Measurements from ENCODE around the gene HSD17B12.
A peak's percentile ranks its signal among the peaks of the same experiment; 100 is the strongest.
"Not testable (repeated sequence)": the region's sequence is repeated elsewhere in the genome, so short reads cannot be mapped to it uniquely, and the experiment has no call there.

Gene HSD17B12

DNA sequence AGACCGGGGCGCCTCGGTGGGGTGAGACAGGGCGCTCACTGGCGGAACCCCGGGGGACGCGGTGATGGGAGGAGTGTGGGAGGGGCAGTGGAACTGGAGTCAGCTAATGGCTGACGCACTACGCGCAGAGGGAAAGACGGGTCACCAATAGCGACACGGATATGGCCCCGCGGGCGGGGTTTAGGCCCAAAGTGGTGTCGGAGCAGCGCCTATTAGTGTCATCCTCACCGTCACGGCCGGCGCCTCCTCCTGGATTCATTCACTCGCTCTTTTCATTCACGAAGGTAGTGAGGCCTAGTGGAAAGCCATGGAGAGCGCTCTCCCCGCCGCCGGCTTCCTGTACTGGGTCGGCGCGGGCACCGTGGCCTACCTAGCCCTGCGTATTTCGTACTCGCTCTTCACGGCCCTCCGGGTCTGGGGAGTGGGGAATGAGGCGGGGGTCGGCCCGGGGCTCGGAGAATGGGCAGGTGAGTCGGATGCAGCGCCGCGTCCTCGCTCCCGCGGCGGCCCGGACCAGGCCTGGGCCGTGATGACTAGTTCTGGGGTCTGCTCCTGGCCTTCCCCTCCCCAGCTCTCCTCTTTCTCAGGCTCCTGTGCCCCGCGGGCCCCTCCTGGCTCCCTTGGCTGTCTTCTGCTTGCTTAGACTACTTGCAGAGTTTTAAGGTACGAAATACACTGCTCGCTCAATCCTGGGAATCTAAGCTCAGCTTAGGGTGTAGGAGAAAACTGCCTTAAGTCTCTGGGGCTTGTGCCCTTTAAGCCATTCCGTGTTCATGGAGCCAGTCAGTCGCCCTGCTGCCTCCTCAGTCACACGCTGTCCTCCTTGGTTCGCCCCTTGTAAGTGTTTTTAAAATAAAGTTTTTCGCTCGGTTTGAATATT, at the start of gene HSD17B12:
HSD17B12 (plus strand) TSS at position 218 of the 880 bp plus-strand sequence; CDS start at position 308, 90 bp downstream.
- peak; percentile 99 for DNase-seq (ENCODE audit: low spot score)

DNA sequence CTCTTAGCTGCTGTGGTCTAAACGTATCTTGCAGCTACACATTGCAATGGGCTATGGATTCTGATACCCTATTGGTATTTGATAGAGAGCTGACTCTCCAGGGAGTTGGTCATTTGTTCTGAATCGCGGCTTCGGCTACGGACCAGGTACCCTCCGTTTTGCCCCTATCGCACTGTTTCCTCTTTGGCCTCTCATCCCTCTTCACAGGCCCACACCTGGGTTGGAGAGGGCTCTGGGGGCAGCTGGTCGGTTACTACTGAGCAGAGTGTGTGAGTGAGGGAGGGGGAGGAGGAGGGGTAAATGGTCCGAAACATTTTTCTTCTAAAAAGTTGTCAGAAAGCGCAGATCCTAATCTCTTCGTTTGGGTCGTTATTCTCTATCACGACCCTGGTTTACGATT, 48.8 kb upstream of the HSD17B12 start:
- no peak for DNase-seq (ENCODE audit: low spot score)

DNA sequence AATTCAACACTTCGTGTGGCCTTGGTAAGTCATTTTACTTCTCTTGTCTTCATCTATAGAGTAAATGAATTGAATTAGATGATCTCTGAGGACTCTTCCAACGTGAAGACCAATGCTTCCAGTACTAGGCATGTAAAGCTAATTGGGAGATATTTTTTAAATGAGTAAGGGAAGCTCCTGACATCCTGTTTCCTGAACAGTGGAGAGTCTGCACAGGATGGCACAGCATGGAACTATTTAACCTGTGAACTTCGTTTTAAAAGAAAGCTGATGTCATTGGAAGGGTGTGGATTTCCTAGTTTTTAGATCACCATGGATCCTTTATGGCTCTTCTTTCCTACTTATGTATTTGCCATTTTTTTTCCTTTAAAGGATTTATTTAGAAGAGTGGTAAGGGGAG, 48.4 kb upstream of the HSD17B12 start:
- no peak for DNase-seq (ENCODE audit: low spot score)

DNA sequence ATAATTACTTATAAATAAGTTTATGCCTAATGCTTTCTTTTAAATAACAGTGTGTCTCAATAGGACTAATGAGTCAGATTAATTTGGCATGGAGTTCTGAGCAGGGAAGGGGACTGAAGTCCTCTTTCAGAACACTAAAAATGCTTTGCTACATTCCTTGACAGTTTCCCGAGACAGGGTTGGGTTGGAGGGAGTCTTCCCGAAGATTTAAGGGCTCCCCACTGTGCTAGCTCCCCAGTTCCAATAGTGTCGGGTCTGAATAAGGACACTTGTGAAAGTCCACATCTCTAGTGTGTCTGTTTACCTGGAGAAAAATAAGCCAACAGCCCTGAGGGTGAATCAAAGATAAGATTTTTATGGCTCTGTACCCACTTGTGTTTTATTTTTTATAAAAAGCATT, 41.8 kb upstream of the HSD17B12 start:
- DNase-seq (ENCODE audit: low spot score): no peak

DNA sequence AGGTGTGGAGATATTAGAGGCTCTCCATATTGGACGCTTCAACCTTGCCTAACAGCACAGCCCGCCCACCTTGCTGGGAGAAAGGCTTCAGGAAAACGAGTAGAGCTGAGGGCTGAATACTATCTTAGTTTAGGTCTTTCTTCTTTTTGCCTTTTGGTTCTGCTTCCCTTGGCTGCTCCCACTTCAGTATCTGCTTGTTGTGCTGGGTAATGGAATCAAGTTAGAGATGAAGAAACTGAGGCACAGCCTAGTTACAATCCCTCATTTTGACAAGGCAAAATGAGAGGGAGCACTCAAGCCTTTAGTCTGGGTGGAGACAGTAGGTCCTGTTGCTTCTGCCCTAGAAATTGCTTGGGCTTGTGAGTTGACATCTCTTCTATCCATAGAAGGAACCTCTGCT, 41.3 kb upstream of the HSD17B12 start:
- DNase-seq (ENCODE audit: low spot score): no peak

DNA sequence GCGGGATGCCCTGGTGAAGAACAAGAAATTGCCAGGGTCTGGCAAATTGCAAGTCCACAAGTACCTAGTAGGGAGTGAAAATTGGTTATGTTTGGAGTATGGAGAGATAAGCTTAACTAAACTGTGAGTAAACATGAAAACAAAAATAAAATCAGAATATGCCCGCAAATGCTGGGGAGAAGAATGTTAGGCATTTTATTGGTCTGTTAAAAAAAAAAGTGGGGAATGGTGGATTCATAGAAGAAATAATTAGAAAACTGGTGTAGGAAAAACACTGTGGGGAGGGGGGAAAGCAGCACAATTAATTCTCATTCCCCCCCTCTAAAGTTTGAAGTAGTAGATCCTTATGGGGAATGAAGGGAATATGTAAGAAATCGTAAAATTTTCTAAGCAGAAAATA, 40.6 kb upstream of the HSD17B12 start:
- DNase-seq (ENCODE audit: low spot score): no peak

DNA sequence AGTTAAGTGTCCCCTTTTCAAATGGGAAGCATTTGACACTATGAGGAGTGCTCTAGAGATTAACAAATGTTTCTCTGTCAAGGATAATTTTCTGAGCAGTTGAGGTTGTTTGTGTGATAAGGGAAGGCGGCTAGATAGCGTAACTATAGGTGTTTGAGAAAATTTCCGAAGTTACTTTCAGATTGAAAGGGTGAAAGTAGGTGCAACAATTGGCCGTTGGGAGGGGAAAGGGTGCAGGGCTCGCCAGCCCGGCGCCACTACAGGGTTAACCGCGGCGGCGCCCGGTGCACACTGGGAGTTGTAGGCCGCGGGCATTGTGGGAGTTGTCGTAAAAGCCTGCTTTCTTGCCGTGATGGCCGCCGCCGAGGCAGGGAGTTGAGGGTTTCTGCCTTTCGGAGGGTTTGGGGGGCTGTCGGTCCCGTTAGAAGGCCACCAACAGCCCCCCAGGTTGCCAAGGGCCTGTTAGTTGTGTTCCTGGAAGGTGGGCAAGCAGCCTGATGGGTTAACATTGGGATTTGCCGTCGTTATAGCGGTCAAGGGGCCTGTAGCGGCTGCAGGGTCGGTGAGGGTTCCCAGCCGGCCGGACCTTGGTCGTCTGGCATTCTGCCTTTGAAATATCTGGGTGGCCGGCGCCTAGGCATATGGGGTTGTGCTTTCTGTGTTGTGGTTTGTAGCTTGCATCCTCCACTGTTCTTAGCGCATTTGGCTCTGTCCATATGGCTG, 36.5 kb upstream of the HSD17B12 start:
- DNase-seq (ENCODE audit: low spot score): peak; percentile 93

DNA sequence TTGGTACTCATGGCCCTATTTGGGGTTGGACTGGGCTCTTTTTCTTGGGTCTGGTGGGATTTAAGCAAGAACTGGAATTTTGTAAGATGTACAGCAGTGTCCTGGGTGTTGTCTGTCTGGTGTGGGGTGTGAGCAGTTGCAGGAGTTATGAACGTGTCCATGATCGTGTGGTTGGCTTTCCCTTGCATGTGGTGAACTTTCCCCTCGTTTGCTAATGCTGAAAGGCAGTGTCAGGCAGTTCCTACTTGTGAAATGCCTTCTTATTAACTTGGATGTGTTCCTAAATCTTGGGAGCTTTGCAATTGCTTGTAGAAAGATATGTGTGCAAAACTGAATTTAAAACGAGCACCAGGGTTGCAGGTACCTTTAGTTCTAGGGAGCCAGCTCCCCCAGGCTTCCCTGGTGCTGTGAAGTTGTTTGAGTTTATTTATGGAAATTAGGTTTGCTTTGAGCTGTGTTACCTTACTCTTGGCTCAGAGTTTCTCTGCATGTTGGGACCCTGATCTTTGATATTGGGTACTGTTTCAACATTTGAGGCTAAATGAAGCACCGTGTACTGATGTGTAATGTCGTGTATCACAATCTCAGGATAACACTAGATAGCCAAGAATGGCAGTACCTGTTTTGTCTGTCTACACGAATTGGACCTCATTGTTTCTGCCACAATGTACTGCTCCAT, 35.8 kb upstream of the HSD17B12 start:
- no peak for DNase-seq (ENCODE audit: low spot score)

DNA sequence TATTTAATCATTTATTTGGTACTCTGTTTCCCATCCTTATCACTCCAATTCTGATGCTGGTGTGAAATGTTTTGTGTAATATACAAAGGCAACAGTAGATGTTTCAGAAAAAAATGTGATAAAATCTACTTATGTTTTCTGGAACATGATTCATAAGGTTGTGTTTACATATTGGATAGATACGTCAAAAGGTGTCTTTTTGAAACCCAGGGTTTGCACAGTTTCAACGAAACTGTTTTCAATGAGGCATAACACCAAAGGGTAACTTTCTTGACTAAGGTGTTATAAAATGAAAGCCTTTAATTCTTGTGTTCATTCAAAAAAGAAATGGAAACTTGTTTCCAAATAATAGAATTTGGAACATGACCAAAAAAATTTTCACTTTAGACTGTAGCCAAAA, 33.8 kb upstream of the HSD17B12 start:
- DNase-seq (ENCODE audit: low spot score): no peak

DNA sequence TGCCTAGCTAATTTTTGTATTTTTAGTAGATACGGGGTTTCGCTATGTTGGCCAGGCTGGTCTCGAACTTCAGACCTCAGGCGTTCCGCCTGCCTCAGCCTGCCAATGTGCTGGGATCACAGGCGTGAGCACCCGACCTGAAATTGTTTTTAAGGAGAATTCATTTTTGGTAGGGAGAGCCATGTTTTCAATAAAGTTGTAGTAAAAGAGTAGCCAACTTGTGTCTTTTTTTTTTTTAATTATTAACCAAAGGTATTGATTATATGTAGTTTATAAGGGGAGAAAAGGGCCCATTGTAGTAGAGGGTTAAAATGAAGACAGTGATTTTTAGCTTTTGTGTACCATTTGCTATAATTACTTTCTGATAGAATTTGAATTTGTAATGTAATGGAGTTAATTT, 31.6 kb upstream of the HSD17B12 start:
- no peak for DNase-seq (ENCODE audit: low spot score)

DNA sequence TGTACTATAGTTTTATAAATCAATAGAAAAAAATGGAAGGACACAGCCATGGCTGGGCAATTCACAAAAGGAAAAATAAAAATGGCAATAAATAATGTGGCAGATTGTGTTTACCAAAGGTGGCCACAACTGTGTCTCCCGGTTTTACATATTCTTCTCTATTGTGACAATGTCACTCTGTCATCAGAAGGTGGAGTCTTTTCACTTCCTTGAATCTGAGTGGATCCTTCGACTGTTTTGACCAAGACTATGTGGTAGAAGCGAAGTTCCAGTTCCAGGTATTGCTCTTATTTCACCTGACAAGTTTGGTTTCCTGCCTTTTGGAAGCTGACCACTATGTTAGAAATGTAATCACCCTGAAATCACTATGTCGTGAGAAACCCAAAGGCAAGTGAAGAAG, 31.0 kb upstream of the HSD17B12 start:
- DNase-seq (ENCODE audit: low spot score): no peak

DNA sequence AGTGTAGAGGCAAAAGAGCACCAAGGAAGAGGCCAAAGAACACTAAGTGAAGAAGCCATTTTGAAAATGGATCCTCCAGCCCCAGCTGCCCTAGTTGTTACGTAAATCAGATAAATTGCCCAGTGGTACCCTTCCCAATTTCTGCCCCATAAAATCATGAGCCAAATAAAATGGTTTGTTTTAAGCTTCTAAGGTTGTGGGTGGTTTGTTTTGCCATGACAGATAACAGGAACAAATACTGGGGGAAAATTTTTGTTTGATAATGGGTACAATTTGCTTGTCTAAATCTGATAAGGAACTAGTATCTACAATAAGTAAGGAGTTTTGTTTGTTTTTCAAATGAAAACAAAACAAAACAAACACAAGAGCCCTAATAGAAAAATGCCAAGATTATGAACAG, 30.6 kb upstream of the HSD17B12 start:
- DNase-seq (ENCODE audit: low spot score): no peak

DNA sequence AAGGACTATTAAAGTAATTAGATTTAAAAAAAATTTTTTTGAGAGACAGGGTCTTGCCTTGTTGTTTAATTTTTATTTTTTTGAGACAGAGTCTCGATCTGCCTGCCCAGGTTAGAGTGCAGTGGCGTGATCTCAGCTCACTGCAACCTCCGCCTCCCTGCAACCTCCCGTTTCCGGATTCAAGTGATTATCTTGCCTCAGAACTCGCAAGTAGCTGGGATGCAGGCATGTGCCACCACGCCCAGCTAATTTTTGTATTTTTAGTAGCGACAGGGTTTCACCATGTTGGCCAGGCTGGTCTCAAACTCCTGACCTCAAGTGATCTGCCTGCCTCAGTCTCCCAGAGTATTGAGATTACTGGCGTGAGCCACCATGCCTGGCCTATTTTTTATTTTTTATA, 17.5 kb upstream of the HSD17B12 start:
- not testable (repeated sequence) for DNase-seq (ENCODE audit: low spot score)

DNA sequence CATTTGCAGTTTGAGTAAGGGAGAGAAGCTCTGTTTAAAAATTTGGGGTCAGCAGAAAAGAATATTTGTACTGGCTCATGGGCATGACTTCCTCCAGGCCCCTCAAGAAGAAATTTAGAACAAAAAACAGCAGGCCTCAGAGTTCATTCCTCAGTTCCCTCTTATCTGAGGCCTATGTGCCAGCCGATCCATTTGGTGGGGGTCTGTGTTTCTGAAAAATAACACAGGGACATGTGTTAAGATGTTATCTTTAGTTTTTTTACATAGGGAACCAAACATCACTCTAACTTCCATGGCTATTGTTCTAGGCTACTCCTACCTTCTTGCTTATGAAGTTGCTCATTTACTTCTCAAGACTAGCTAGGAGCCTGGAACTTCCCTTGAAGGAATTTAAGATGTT, 16.2 kb upstream of the HSD17B12 start:
- DNase-seq (ENCODE audit: low spot score): no peak

DNA sequence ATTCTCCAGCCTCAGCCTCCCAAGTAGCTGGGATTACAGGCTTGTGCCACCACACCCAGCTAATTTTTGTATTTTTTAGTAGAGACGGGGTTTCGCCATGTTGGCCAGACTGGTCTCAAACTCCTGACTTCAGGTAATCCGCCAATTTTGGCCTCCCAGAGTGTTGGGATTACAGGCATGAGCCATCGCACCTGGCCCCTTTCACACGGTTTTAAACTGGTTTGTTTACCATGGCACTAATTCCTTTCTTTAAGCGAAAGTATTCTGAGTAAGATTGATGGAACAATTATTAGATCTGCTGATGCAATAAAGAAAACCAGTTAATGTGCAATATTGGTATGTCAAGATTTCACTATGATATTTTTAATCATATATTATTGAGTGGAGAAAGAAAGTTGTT, 9.3 kb upstream of the HSD17B12 start:
- not testable (repeated sequence) for DNase-seq (ENCODE audit: low spot score)

DNA sequence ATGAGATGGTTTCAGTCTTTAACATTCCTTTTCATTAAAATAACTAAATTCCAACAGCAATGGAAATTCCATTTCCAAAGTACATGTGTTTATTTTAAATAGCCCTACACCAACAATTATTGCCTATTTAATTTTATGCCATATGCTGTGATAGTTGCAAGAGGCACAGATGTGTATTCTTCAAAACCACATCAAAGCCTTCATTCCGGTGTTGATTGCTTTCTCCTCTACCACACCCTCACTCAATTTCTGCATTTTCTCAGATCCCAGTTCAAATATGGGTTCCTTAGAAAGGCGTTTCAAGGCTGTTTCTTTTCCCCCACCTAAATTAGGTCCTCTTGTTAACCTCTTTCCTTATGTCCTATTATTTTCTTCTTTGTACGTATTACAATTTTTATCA, 6.0 kb upstream of the HSD17B12 start:
- no peak for DNase-seq (ENCODE audit: low spot score)

DNA sequence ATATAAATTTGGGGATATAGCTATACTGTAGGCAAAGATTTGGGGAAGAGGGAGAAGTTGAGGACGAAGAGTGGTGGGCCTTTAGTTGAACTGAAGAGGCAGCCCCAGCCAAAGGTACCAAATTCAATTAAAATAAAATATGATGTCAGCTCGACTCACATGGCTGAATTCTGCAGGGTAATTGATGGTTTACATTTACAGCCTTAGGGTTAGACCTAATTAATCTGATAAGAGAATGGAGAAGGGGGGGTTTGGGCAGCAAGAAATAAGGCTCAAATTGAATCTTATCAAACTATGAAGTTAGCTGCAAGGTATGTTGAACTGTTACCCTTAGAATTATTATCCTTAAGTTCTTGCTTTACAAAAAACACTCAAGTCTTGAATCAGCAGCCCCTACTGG, 3.6 kb upstream of the HSD17B12 start:
- DNase-seq (ENCODE audit: low spot score): no peak

DNA sequence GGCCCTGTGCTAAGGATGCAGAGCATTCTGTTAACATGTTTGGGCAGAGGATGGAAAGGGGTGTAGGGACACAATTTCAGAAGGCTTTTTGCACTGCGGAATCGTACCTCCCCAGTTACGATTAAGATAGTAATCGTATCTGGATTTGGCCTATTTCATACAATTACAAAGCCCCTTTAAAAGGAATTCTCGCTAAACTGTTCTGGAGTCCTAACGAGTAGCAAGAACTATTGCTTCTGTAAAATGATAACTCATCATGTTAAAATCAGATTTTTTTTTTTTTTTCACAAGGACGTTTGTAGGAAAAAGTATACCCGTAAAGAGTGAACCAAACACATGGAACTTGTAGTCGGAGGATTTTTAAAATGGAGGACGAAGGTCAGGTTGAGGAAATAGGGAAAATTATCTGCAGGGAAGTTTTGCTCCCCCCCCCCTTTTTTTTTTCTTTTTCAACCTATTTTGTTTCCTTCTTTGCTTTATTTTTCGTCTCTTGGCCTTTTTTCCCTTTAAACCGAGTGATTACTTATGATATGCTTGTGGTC, 934 bp downstream of the HSD17B12 start:
- DNase-seq (ENCODE audit: low spot score): peak; percentile 71

DNA sequence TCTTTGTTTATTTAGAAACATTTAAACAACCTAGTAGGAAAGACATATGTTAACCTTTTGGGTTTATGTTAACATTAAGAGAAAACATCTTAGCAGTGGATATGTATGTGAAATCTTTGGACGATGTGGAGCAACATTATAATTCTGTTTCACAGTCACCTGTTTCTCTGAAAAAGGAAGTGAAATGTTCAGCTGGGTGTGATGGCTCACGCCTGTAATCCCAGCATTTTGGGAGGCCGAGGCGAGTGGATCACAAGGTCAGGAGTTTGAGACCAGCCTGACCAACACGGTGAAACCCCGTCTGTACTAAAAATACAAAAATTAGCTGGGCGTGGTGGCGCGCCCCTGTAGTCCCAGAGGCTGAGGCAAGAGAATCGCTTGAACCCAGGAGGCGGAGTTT, 1.5 kb downstream of the HSD17B12 start:
- peak; percentile 57 for DNase-seq (ENCODE audit: low spot score)

DNA sequence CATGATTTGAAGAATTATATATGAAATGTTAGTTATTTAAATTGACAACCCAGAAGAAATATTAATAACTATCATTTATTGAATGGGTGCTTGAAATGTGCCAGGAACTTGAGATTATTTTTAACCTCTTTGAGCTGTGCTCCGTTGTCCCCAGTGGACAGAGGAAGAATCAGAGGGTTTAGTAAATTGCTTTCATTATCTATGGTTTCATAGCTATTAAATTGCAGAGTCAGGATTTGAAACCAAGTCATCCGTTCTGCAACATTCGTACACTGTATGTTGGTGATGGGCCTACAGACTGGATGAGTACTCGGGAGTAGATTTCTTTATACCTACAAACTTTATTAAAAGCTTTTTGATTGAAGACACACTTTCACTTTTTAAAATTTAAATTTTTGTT, 4.9 kb downstream of the HSD17B12 start:
- peak; percentile 34 for DNase-seq (ENCODE audit: low spot score)

DNA sequence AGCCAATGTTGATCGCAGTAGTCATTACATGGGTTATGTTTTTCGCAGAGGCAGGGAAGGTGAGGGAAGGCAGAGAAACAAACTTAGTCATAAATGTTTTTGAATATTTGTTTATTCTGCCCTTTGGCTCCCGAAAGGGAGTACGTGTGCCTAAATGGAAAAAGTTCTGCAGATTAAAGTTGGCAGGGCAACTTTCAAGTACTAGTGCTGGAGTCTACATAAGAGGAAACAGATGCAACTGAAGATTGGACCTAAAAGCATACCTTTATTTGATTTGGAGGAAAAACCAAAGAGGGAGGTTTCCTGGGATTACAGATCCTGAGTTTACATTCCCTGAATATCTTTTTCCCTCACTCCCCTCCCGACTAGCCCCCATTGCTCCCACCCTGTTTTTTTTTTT, 5.7 kb downstream of the HSD17B12 start:
- DNase-seq (ENCODE audit: low spot score): no peak

DNA sequence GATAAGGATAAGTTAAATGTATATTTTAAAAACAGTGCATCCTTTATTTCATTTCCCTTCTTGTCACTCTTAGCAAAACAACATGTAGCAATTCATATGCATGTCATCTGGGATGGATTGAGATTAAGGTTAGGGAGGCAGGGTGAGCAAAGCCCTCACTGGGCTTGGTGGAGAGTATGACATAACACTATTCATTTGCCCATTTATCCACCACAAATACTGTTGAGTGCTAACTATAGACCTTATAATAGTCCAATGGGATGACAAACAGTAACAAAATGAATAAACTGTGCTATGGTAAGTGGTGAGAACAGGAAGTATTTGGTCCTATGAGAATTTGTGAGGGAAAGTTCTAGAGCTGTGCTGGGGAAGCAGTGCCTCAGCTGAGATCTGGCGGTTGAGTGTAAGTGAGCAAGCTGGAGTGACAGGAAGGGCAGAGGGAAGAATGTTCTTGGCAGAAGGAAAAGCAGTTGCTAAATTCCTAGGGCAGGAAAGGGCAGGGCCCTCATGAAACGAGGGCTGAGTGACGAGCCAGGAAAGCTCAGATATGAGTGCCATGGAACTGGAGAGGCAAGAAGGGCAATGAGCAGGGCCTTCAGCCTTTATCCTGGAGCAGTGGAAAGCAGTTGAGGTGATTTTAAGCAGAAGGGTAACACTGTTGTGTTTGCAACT, 6.7 kb downstream of the HSD17B12 start:
- DNase-seq (ENCODE audit: low spot score): no peak

All from NAMALWA (cell line).